ENCODE measurements around the gene CROCC2. TPM values are rescaled to one million over a fixed set of nuclear protein-coding genes. Genes with fewer than 3 reads are reported as not detected.

Gene CROCC2
- total and polyA plus RNA-seq, 2 of the 13 experiments (the other 11 are each of a cell fraction or from before 2014, with no cell fraction given) = not detected

DNA sequence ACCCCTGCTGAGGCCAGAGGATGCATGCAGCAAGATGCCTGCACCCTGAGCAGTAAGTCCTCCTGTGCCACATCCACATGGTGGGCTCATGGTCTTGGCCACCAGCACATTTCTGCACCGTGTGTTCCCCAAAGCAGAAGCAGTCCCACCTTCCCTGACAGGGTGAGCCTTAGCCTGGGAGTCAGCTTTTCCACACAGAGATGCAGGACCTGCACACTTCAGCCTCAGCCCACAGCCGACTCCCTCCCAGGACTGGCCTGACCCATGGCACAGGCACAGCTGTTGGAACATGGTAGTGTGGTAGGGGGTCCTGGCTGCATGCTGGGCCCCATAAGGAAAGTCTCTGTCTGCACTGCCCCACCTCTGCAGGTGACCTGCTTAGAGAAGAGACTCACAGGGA lies 97.2 kb downstream of the CROCC2 start:
- ChIA-PET CTCF (ENCODE audit: low intra/inter-chr PET ratio, low total read pairs) (no interaction called here), POLR2A (no interaction called here)
- peaks cover 0 to 18% of the 10 kb centered on the region in 2 experiments; a peak in 4 of 5 replicates for H3K27me3 ChIP-seq (ENCODE audit: control insufficient read depth in 1 of 2, insufficient read depth in 2 of 2, low read length in 2 of 2)
- 67% methylated on average over 1 of the region's 2 CpGs for WGBS (ENCODE audit: low lambda C conversion rate)
- H3K4me1 ChIP-seq (ENCODE audit: insufficient read depth, low read length) = peaks cover 24% of the 10 kb centered on the region
- FAIRE-seq = no peak
- no peak overlapping the region for H3K27ac ChIP-seq (ENCODE audit: extremely low read length, insufficient read depth, low read length)
- no peak overlapping the region for H3K9ac ChIP-seq (ENCODE audit: insufficient read depth, low read depth, low read length)
- intact Hi-C loops (cut with micrococcal nuclease; ENCODE audit: unreplicated experiment) = no loop called here
- in situ Hi-C loops (cut with HindIII; ENCODE audit: extremely low pct_ligation_motif_present, low pct_unique_long_range_greater_than_20kb) = no loop called here
- no TSS peak for BruUV-seq (replicated peaks)
- no peak overlapping the region for H3K4me3 ChIP-seq (replicated peaks in 1 of 3; ENCODE audit: insufficient read depth in 1 of 3, low read depth in 2 of 3, low read length in 3 of 3)
- no peak overlapping the region for H2AFZ ChIP-seq (ENCODE audit: low read length)
- no peak for DNase-seq (ENCODE audit: low spot score)
- peaks cover 5% of the 10 kb centered on the region; the same call in 1 of the 2 replicates for H3K9me3 ChIP-seq (ENCODE audit: low read length)
- no peaks in the 10 kb centered on the region for H3K79me2 ChIP-seq (ENCODE audit: insufficient read depth, low read length)
- ATAC-seq = no peak
- peak; percentile 80 for TF ChIP-seq MNT (IDR thresholded peaks at IDR 0.05)
- no peak for TF ChIP-seq EED (CRISPR knock-in tag; IDR thresholded peaks at IDR 0.05)
- H3K36me3 ChIP-seq (replicated peaks in 1 of 2; ENCODE audit: control insufficient read depth in 1 of 2, insufficient read depth in 2 of 2, low read length in 2 of 2) = no peaks in the 10 kb centered on the region
- no peak overlapping the region for H3K4me2 ChIP-seq (ENCODE audit: low read depth, low read length)
- no peaks in the 10 kb centered on the region for H4K20me1 ChIP-seq (ENCODE audit: insufficient read depth, low read length)

DNA sequence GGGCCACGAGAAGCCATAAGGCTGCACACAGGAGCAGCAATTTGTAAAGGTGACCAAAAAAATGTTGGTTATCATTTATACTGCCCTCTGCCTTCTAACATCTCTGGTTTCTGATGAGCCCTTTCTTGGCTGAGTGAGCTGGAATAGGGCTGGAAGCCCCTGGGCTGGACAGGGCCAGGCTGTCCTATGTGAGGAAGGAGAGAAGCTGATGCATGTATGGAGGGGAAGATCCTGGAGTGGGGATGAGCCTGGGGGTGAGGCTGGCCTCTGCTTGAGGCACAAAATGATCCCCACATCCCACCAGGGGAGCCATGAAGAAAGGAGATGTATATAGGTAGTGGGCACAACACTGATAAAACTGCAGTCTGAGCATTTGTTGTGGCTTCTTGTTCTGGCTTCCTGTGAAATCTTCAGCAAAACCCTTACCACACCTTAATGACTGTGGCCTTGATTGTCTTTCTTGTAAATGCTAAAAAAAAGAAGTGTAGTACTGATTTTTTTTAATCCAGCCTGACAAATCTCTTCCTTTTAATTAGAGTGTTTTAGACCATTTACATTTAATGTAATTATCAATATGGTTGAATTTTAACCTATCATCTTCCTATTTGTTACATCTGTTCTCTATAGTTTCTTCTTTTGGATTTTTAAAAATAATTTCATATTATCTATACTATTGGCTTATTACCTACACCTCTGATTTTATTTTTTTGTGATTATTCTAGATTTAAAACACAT lies 97.9 kb downstream of the CROCC2 start:
- Histone ChIP-seq H3K79me2 (ENCODE audit: insufficient read depth, low read length) (no peaks in the 10 kb centered on the region), H3K4me2 (ENCODE audit: low read depth, low read length) (no peak overlapping the region), H3K27ac (ENCODE audit: extremely low read length, insufficient read depth, low read length) (no peak overlapping the region), H3K9ac (ENCODE audit: insufficient read depth, low read depth, low read length) (no peak overlapping the region), H2AFZ (ENCODE audit: low read length) (no peak overlapping the region), H3K27me3 (ENCODE audit: control insufficient read depth in 1 of 2, insufficient read depth in 2 of 2, low read length in 2 of 2) (peaks cover 0 to 23% of the 10 kb centered on the region in 2 experiments; a peak in 4 of 5 replicates), H3K4me3 (replicated peaks in 1 of 3; ENCODE audit: insufficient read depth in 1 of 3, low read depth in 2 of 3, low read length in 3 of 3) (no peak overlapping the region), H3K4me1 (ENCODE audit: insufficient read depth, low read length) (peaks cover 24% of the 10 kb centered on the region), H4K20me1 (ENCODE audit: insufficient read depth, low read length) (no peaks in the 10 kb centered on the region), H3K36me3 (replicated peaks in 1 of 2; ENCODE audit: control insufficient read depth in 1 of 2, insufficient read depth in 2 of 2, low read length in 2 of 2) (no peaks in the 10 kb centered on the region), H3K9me3 (ENCODE audit: low read length) (peaks cover 5% of the 10 kb centered on the region; the same call in 1 of the 2 replicates)
- DNase-seq (ENCODE audit: low spot score) (no peak), ATAC-seq (no peak), FAIRE-seq (no peak)
- in situ Hi-C loops (cut with HindIII; ENCODE audit: extremely low pct_ligation_motif_present, low pct_unique_long_range_greater_than_20kb) = no loop called here
- intact Hi-C loops (cut with micrococcal nuclease; ENCODE audit: unreplicated experiment) = no loop called here
- CTCF ChIA-PET (ENCODE audit: low intra/inter-chr PET ratio, low total read pairs) = no interaction called here
- 70% methylated on average over 1 of the region's 1 CpG for WGBS (ENCODE audit: low lambda C conversion rate)
- POLR2A ChIA-PET = no interaction called here
- BruUV-seq (replicated peaks) = no TSS peak
- TF ChIP-seq, protein P1, sequence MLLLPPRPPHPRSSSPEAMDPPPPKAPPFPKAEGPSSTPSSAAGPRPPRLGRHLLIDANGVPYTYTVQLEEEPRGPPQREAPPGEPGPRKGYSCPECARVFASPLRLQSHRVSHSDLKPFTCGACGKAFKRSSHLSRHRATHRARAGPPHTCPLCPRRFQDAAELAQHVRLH (CRISPR knock-in tag; IDR thresholded peaks at IDR 0.05; ENCODE audit: borderline replicate concordance, low read depth) = no peak
- no peak for TF ChIP-seq SRSF1 (optimal IDR thresholded peaks at IDR 0.05; ENCODE audit: low read depth, low read length)
- no peak for TF ChIP-seq MXD4 (CRISPR knock-in tag; IDR thresholded peaks at IDR 0.05)
- TF ChIP-seq, protein P2, sequence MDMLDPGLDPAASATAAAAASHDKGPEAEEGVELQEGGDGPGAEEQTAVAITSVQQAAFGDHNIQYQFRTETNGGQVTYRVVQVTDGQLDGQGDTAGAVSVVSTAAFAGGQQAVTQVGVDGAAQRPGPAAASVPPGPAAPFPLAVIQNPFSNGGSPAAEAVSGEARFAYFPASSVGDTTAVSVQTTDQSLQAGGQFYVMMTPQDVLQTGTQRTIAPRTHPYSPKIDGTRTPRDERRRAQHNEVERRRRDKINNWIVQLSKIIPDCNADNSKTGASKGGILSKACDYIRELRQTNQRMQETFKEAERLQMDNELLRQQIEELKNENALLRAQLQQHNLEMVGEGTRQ (IDR thresholded peaks at IDR 0.05; ENCODE audit: low read depth, low read length) = no peak
- TF ChIP-seq, protein P2 (CRISPR knock-in tag; IDR thresholded peaks at IDR 0.05; ENCODE audit: borderline replicate concordance) = no peak
- no peak for TF ChIP-seq ZSCAN29 (CRISPR knock-in tag; conservative IDR thresholded peaks at IDR 0.05)
- TF ChIP-seq, protein P3, sequence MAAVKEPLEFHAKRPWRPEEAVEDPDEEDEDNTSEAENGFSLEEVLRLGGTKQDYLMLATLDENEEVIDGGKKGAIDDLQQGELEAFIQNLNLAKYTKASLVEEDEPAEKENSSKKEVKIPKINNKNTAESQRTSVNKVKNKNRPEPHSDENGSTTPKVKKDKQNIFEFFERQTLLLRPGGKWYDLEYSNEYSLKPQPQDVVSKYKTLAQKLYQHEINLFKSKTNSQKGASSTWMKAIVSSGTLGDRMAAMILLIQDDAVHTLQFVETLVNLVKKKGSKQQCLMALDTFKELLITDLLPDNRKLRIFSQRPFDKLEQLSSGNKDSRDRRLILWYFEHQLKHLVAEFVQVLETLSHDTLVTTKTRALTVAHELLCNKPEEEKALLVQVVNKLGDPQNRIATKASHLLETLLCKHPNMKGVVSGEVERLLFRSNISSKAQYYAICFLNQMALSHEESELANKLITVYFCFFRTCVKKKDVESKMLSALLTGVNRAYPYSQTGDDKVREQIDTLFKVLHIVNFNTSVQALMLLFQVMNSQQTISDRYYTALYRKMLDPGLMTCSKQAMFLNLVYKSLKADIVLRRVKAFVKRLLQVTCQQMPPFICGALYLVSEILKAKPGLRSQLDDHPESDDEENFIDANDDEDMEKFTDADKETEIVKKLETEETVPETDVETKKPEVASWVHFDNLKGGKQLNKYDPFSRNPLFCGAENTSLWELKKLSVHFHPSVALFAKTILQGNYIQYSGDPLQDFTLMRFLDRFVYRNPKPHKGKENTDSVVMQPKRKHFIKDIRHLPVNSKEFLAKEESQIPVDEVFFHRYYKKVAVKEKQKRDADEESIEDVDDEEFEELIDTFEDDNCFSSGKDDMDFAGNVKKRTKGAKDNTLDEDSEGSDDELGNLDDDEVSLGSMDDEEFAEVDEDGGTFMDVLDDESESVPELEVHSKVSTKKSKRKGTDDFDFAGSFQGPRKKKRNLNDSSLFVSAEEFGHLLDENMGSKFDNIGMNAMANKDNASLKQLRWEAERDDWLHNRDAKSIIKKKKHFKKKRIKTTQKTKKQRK (IDR thresholded peaks at IDR 0.05; ENCODE audit: low read length) = no peak
- no peak for TF ChIP-seq PCBP1 (IDR thresholded peaks at IDR 0.05; ENCODE audit: borderline replicate concordance, low read depth, low read length)

Measured in HepG2 (cell line).